GM21529 (cell line): ENCODE measurements around the gene SPATS2.

Experiments
- ATAC-seq: cut with Tn5 transposase; IDR thresholded peaks from one replicate; pipeline ENCODE4 v1.9.1; 2021; ENCODE audit not compliant: unreplicated experiment

The SPATS2 gene

DNA sequence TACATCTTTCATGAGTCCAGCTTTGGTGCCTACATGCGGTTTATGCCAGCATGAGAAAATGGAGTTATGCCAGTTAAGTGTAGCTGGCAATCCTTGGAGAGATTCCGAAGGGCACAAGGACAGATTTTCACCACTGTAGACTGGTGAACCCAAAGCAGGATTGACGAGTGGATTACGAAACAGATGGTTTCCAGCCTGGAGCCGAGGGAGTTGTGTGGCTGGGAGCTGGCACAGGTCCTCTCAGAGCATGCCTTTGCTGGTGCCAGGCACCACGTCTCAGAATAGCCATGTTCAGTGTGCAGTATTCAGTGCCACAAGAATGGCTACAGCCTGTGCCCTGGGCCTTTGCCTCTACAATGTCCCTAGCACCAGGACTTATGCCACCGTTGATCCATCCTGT lies 184.8 kb downstream of the SPATS2 start:
- no peak for ATAC-seq

DNA sequence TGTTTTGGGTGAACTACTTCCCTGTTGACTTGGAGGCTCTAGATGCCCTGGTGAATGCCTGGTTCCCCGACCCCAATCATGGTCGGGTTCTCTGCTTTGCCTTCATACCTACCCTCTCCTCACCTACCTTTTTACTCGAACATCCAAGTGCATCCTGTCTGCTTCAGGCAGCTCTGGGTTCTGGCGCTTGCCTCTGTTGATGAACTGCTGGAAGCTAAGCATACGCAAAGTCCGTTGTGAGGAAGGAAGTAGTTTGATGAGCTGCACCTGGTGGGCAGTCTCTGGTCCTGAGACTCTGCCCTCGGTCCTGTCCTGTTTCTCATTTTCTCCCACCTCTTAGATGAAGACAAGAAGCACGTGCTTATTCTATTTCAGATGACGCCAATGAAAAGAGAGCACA lies 185.2 kb downstream of the SPATS2 start:
- ATAC-seq: no peak

DNA sequence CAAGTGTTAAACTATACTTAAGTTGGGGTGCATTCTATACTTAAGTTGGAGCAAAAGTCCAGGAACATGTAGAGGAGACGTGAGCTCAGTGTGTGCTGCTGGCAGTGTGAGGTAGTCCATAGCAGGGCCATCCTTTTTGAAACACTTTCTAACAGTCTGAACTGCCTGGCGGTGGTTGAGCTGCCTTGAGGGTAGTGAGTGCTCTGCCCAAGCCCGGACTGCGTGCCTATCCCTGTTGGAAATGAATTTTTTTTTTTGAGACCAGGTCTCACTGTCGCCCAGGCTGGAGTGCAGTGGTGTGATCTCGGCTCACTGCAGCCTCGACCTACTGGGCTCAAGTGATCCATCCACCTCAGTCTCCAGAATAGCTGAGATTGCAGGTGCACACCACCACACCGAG lies 185.6 kb downstream of the SPATS2 start:
- no peak for ATAC-seq

DNA sequence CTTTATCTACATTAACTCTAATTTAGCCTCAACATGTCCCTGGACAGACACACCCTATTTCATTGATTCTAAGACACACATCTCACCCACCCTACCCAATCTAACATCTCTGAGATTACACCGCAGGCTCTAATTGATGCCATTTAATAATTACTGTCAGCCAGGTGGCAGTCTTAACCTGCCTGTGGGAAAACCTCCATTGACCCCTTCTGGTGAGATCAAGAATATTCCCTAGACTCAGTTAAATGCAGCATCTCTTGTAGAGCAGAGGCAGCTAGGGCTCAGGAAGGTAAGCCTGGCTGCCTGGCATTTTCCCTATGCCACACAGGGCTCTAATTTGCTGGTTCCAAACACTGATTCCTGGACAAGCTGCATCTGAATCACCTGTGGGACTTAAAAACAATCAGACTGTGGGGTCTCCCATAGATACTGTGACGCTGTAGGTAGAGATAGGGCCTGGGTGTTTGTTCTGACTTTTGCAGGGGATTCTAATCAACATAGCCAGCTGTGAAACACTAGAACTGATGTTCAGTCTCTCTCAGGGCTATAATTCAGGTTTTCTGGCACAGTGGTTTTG lies 186.3 kb downstream of the SPATS2 start:
- ATAC-seq: no peak

DNA sequence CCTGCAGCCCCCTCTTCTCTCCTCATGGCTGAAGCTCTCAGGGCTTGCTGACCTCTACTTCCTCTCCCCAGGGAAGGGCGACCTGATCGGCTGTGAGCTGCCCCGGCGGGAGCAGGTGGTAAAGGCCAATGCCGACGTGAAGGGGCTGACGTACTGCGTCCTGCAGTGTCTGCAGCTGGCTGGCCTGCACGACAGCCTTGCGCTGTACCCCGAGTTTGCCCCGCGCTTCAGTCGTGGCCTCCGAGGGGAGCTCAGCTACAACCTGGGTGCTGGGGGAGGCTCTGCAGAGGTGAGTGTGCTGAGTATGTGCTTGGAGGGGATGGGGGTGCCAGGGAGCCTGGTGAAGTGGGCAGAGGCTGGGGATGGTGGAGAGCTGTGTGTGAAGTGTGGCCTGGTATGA lies 187.0 kb downstream of the SPATS2 start:
- no peak for ATAC-seq

DNA sequence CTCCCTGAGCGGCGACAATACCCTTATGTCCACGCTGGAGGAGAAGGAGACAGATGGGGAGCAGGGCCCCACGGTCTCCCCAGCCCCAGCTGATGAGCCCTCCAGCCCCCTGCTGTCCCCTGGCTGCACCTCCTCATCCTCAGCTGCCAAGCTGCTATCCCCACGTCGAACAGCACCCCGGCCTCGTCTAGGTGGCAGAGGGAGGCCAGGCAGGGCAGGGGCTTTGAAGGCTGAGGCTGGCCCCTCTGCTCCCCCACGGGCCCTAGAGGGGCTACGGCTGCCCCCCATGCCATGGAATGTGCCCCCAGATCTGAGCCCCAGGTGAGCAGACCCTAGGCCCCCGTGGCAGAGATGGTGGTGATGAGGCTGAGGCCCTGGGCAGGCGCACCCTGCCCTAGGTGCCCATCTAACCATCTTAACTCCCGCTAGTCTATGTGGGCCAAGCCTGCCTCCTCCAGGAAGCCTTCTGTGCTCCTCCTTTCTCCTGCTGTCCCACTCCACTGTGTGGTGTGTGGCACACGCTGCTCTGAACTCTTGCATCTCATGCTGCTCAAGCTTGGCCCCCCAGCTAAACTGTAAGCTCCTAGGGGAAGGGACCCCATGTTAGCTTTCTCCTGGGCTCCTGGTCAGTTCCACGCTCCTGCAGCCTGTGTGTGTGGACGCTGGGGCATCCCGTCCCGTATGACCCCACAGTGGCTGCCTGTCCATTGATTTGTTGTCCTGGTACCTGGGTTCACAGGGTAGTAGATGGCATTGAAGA lies 188.5 kb downstream of the SPATS2 start:
- no peak for ATAC-seq

DNA sequence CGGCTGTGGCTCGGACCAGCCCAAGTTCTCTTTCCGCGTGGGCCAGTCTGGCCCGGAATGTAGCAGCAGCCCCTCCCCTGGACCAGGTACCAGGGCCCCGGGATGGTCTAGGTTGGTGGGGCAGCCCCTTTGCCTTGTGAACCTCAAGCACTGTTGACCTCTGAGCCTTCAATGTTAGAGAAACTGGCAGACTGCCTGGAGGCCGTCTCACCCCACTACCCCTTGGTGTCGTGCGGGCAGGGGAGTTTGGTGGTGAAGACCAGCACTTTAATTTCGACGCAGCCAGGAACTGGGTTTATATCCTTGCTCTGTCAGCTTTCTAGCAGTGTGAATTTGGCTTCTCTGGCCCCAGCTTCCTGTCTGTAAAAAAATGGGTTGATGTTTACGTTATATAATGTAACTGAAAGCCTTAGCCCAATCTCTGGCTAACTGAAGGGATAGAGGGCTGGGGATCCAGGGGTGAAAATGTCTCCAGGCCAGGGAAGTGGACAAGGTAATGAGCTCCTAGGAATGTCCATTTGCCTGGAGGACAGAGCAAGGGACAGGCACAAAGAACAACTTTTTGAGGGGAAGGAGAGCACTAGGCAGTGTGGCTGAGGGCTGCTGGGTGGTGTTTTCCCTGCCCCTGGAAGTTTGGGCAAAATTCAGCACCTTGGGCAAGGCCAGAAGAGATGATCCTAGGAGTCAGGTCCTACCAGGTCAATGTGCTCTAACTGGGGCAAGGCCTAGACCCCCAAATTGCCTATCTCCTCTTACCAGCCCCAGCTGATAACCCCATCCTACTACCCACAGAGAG lies 189.3 kb downstream of the SPATS2 start:
- no peak for ATAC-seq

DNA sequence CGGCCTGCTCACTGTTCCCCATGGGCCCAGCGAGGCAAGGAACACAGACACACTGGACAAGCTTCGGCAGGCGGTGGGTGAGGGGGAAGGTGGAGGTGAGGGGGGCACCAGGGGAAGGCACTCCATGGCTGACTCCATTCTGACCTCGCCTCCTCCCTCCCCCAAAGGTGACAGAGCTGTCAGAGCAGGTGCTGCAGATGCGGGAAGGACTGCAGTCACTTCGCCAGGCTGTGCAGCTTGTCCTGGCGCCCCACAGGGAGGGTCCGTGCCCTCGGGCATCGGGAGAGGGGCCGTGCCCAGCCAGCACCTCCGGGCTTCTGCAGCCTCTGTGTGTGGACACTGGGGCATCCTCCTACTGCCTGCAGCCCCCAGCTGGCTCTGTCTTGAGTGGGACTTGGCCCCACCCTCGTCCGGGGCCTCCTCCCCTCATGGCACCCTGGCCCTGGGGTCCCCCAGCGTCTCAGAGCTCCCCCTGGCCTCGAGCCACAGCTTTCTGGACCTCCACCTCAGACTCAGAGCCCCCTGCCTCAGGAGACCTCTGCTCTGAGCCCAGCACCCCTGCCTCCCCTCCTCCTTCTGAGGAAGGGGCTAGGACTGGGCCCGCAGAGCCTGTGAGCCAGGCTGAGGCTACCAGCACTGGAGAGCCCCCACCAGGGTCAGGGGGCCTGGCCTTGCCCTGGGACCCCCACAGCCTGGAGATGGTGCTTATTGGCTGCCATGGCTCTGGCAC lies 190.1 kb downstream of the SPATS2 start:
- ATAC-seq: no peak

DNA sequence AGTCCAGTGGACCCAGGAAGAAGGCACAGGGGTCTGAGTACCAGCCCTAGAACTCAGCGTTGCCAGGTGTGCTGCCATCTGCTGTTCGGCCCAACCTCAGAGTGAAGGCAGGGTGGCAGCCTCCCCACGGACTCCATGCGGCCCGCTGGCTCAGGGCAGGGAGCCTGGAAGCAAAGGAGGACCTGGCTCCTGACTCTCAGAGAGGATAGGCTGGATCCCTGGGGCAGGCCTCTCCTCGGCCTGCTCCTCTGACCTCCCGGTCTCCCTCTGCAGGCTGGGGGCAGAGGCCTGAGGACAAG lies 190.6 kb downstream of the SPATS2 start:
- no peak for ATAC-seq

DNA sequence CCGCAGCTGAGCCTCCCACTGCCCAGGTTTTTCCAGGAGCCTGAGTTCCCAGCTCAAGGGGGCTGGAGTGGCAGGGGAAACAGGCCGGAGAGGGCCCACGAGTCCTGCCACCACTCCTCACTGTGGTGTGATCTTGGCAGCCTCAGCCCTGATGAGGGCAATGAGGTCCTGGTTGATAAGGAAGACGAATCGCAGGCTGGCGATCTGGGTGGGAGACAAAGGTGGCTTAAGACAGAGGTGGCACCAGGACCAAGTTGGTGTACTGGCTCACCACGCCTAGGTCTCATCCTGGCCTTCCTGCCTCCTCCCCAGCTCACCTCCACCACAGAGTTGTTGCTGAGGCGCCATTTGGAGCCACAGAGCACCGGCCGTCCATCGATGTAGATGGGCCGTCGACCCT lies 191.3 kb downstream of the SPATS2 start:
- ATAC-seq: no peak

DNA sequence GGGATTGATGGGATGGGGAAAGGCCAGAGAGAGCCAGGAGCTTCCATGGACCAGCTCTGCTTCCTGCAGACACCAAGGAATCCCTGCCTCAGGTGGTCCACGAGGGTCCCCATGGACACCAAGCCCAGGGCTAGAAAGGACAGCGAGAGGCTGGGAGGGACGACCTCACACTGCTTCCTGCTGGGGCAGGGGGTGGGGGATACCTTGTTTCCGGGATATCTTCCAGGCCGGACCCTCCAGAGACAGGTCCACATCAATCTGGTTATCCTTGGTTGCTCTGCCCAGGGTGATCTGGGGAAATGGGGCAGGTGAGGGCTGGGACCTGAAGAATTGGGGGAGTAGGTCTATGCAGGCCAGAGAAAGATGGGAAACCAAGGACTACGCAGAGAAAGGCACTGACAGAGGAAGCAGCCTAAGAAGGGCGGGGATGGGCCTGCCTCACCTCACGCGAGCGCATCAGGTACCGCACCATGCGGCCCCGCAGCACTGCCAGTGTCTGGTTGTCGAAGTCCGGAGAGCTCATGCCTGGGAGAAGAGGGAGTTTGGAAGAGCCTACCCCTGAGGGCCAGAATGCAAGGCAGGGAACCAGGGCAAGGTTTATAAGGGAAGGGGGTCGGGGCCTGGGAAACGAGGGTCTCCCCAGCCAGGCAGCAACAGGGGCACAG lies 191.9 kb downstream of the SPATS2 start:
- no peak for ATAC-seq

DNA sequence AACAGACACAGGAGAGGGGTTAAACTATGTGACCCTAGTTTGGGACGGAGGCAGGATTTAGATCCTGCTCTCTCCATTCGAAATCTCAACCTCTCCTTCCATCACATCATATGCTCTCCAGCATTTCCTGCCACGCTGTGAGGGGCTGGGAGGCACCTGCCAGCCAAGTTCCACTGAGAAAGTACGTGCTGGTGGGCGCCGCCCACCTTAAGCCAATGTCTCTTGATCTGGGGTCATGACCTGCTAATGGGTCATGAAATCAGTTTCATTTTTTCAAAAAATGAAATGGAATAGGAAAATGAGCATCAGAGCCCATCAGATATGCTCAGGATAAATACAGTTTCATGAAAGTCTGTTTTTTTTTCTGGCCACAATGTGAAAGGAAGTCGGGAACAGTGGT lies 193.4 kb downstream of the SPATS2 start:
- ATAC-seq: no peak

DNA sequence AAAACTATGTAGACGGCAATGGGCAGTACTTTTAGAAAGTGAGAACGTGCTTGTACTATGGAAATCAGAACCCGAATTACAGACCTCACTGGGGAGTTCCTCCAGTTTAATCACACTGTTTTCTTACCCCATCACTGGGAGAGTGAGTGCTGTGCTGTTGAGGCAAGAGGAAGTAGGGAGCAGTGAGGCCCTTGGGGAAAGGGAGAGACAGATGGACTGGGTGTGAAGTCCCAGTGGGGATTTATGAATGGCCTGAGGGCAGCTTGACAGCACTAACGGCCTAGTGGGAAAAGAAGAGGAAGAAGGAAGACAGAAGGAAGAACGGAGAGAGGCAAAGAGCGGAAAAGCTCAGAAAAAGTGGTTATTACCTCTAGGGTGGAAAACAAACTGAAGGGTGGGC lies 195.0 kb downstream of the SPATS2 start:
- no peak for ATAC-seq

DNA sequence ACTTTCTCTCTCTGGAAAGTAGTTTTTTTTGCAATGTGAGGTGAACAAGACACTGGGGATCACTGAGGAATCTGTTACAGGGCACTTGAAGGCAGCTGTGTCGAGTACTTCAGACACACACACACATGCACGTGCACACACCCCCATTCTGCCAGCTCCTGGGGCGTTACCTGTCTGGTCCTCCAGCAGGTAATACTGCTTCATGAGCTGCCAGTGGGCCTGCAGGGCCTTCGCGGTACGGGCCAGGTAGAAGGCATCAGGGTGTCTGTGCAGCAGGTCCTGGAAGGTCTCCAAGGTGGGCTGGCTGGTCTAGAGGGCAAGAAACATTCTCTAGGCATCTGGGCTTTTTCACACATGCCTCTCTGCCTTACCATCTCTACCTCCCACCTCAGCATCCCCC lies 195.6 kb downstream of the SPATS2 start:
- no peak for ATAC-seq

DNA sequence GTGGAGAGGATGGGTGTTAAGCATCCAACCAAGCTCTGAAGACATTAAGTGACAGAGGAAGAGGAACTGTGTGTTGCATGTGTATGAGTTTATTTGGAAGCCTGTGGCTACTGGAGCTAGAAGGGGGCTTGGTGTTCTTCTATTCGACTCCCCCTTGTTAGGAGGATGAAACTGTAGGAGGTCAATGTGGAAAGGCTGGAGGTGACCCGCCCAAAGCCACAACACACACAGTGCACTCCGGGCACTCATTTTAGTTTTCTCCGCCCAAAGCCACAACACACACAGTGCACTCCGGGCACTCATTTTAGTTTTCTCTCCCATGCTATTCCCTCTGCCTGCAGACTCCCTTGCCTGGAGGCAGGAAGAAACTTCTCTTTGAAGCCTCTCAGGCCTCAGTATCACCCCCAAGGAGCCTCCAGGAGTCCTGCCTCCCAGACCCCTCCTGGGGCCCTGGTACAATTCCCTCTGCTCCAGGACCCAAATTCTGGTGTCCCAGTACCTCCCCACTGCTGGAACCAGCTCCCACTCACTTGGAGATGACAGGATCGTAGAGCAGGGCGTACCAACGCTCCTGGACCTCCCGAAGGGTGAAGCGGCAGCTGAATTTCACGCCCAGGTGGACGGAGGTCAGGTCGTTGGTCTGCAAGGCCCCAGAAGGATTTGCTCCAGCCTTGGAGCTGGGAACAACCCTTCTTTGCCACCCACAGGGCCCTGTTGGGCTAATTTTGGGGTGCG lies 196.9 kb downstream of the SPATS2 start:
- no peak for ATAC-seq

DNA sequence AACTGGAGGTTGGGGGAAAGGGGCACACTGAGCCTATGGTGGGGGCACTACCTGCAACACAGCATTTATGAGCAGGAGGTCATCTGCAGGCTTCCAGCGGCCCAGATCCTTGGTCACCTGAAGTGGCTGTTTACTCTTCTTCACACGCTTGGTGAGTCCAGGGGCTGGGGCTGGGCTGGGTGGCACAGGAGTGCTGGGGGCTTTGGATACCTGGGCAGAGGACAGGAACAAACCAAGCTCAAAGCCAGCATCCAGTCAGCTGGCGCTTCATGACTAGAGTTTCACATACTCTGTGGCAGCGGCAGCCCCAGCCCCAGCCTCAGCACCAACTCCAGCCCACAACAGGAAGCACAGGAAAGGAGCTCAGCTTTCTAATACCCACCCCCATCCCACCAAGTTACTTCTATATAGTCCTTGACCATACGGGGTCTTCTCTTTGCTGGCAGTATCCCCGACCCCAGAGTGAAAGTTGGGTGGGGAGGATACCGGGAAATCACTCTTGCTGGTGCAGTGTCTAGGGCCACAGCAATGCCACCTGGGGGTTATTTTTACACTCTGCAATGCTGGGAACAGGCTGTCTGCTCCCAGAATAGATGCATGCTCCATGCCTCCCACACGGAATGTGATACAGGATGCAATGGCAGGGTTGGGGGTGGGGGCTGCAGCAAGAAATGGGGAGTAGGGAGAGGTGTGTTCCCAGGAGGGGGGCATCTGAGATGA lies 197.6 kb downstream of the SPATS2 start:
- no peak for ATAC-seq

DNA sequence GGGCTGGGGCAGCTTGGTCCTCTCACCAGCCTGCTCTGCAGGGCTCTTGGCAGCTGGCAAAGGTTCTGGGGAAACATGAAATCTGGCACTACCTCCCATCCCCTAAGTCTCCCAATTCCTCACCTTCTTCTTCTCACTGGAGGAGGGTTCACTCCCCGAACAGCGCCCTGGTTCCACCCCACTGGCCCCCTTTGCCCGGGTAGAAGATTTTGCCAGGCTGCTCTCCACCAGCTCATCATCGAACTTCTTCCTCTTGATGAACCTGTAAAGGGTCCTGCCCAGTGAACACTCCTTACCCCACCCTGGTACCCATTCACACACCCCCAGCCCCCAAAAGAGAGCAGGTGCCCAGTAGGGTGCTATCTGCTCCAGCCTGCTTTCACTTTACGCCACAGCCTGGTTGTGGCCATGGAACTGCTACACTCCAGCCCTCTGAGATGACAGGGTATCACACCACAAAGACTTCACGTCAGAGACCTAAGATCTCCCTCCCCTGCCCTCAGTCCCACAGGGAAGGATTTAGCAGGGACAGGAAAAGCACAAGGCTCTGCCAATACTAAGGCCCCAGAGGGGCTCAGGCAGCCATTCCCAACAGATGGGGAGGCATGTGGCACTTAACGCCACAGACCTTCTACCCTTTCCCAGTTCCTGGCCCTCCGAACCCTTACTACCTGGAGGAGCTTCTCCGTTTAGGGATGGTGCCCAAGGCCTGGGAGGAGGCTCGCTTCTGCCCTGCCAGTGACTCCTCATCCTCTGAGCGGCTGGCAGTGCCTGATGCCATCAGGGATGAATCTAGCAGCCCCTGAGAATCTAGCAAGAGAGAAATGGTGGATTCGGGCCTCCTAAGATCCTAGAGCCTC lies 198.4 kb downstream of the SPATS2 start:
- no peak for ATAC-seq

DNA sequence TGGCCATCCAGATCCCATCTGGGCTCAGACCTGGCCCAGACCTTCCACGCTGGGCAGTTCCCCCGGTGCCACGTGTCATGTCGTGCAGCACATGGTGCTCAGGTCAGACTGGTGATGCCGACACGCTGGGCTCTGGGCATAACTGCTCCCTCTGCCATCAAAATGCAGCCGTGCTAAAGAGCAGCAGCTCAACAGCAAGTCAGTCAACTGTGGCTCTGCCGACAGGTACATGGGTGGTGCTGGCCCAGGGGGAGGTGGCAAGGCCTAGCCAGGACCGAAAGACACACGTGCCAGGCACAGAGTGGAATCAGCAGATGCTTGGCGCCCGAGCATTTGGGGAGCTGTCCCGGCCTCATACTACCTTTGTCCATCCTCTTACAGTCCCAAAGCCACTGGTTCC lies 199.1 kb downstream of the SPATS2 start:
- ATAC-seq: no peak

DNA sequence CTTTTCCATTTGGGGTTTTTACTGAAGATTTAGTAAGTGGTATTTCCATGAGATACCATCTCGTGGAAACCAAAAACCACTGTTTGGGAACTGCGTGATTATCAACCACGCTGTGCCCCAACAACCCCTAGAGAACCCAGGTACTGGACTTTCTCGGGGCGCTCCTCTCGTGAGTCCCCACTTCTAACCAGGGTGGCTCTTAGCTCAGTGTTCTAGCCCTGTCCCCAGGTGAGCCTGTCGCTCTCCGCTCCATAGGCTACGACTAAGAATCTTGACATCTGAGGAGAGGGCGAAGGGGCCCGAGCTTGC lies 200.0 kb downstream of the SPATS2 start:
- peak; percentile 15 for ATAC-seq
